ENCODE data around the gene SPPL2A.

GRCh38 chr15:50790778-50791453 lies 25.4 kb upstream of the SPPL2A start:
- TF ChIP-seq, protein P1, sequence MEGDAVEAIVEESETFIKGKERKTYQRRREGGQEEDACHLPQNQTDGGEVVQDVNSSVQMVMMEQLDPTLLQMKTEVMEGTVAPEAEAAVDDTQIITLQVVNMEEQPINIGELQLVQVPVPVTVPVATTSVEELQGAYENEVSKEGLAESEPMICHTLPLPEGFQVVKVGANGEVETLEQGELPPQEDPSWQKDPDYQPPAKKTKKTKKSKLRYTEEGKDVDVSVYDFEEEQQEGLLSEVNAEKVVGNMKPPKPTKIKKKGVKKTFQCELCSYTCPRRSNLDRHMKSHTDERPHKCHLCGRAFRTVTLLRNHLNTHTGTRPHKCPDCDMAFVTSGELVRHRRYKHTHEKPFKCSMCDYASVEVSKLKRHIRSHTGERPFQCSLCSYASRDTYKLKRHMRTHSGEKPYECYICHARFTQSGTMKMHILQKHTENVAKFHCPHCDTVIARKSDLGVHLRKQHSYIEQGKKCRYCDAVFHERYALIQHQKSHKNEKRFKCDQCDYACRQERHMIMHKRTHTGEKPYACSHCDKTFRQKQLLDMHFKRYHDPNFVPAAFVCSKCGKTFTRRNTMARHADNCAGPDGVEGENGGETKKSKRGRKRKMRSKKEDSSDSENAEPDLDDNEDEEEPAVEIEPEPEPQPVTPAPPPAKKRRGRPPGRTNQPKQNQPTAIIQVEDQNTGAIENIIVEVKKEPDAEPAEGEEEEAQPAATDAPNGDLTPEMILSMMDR (IDR thresholded peaks at IDR 0.05 in 2 of 3, conservative IDR thresholded peaks at IDR 0.05 in 1 of 3; ENCODE audit: borderline replicate concordance in 1 of 3, insufficient read depth in 1 of 3, low read depth in 2 of 3, low read length in 2 of 3), result no peak
- TF ChIP-seq POLR2AphosphoS5 (IDR thresholded peaks at IDR 0.05; ENCODE audit: low read depth, low read length) (no peak), RAD21 (IDR thresholded peaks at IDR 0.05; ENCODE audit: low read depth) (no peak), ATF3 (IDR thresholded peaks at IDR 0.05) (no peak), EZH2phosphoT487 (IDR thresholded peaks at IDR 0.05; ENCODE audit: borderline replicate concordance) (no peak), CEBPB (IDR thresholded peaks at IDR 0.05; ENCODE audit: low read depth) (no peak), EZH2 (IDR thresholded peaks at IDR 0.05) (no peak), POLR2A (IDR thresholded peaks at IDR 0.05; ENCODE audit: borderline replicate concordance, extremely low read depth, insufficient read depth, insufficient read length) (no peak)
- TF ChIP-seq, protein P2, sequence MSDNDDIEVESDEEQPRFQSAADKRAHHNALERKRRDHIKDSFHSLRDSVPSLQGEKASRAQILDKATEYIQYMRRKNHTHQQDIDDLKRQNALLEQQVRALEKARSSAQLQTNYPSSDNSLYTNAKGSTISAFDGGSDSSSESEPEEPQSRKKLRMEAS (IDR thresholded peaks at IDR 0.05), result no peak
- TF ChIP-seq, protein P3, sequence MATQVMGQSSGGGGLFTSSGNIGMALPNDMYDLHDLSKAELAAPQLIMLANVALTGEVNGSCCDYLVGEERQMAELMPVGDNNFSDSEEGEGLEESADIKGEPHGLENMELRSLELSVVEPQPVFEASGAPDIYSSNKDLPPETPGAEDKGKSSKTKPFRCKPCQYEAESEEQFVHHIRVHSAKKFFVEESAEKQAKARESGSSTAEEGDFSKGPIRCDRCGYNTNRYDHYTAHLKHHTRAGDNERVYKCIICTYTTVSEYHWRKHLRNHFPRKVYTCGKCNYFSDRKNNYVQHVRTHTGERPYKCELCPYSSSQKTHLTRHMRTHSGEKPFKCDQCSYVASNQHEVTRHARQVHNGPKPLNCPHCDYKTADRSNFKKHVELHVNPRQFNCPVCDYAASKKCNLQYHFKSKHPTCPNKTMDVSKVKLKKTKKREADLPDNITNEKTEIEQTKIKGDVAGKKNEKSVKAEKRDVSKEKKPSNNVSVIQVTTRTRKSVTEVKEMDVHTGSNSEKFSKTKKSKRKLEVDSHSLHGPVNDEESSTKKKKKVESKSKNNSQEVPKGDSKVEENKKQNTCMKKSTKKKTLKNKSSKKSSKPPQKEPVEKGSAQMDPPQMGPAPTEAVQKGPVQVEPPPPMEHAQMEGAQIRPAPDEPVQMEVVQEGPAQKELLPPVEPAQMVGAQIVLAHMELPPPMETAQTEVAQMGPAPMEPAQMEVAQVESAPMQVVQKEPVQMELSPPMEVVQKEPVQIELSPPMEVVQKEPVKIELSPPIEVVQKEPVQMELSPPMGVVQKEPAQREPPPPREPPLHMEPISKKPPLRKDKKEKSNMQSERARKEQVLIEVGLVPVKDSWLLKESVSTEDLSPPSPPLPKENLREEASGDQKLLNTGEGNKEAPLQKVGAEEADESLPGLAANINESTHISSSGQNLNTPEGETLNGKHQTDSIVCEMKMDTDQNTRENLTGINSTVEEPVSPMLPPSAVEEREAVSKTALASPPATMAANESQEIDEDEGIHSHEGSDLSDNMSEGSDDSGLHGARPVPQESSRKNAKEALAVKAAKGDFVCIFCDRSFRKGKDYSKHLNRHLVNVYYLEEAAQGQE (IDR thresholded peaks at IDR 0.05; ENCODE audit: low read depth), result no peak

Data from HCT116 (cell line).